AG10803 (cell line): Measurements from ENCODE around the gene GNG14.

Experiments used
- DNase-seq: peaks from one replicate; pipeline ENCODE4 v3.0.0; 2010; ENCODE audit warnings: low read depth
- H3K4me3 ChIP-seq: 2 replicates; pipeline ENCODE4 v1.5.1; 2011; ENCODE audit warnings: mild to moderate bottlenecking, low read length, control low read depth
- CTCF ChIP-seq: conservative IDR thresholded peaks from 2 replicates; pipeline ENCODE4 v1.5.1; 2011; ENCODE audit warnings: mild to moderate bottlenecking, low read length, control low read depth, inconsistent platforms

The GNG14 gene

GRCh38 chr19:12667731-12668302, 20.0 kb upstream of the GNG14 start:
- no peak for DNase-seq
- no peak for TF ChIP-seq CTCF
- H3K4me3 ChIP-seq: peak overlapping the region; percentile 95

DNA sequence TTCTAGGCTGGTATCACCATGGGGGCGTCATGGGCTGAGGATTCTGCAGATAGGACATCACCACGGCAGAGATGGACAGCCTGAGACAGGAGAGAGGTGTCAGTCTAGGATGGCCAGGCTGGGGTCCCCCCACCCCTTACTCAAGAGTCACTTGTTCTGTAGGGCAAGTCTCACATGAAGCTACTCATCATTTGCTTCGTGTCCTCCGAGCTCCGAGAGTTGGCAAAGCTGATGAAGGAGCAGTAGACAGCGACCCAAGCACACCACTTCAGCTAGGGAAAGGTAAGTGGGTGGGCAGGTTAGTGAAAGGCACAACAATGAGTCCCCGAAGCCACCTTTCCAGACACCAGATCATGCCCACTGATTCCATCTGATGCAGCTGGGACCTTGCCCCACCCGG, 19.5 kb upstream of the GNG14 start:
- DNase-seq: no peak
- no peak for TF ChIP-seq CTCF
- peak overlapping the region; percentile 95 for H3K4me3 ChIP-seq

GRCh38 chr19:12668932-12669269, 18.9 kb upstream of the GNG14 start:
- no peak for TF ChIP-seq CTCF
- peak; percentile 64 for DNase-seq

GRCh38 chr19:12669270-12670158, 18.3 kb upstream of the GNG14 start:
- TF ChIP-seq CTCF: no peak
- H3K4me3 ChIP-seq: peak overlapping the region; percentile 95
- DNase-seq: peak; percentile 84

More at GRCh38 chr19:12668932-12669269, 18.9 kb upstream of the GNG14 start:
- H3K4me3 ChIP-seq: peak overlapping the region; percentile 95

- H3K4me3 ChIP-seq: peak overlapping the region; percentile 95
- DNase-seq: no peak
- no peak for TF ChIP-seq CTCF
Measured at GRCh38 chr19:12670159-12670928, 17.5 kb upstream of the GNG14 start.

GRCh38 chr19:12672744-12673143, 15.1 kb upstream of the GNG14 start:
- no peak for DNase-seq
- TF ChIP-seq CTCF: no peak
- no peak overlapping the region for H3K4me3 ChIP-seq
